GF-D8 (cell line): ENCODE measurements around the gene NMNAT1.
"Not testable (repeated sequence)": the region's sequence is repeated elsewhere in the genome, so short reads cannot be mapped to it uniquely, and the experiment has no call there.

Experiments used
- DNase-seq: peaks from one replicate; lab custom pipeline; 2025; lab: John Stamatoyannopoulos, UW

The NMNAT1 gene

DNA sequence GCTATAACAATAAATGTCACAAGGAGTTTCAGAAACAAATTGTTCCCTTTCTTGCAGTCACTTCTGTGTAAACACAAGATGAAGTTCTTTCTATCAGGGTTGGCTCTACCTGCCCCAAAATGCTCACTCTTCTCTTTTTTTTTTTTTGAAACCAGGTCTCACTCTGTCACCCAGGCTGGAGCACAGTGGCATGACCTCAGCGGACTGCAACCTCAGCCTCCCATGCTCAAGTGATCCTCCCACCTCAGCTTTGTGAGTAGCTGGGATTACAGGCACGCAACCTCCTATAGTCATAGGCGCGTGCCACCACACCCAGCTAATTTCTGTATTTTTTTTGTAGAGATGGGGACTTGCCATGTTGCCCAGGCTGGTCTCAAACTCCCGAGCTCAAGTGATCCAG, 22.7 kb upstream of the NMNAT1 start:
- DNase-seq: no peak

DNA sequence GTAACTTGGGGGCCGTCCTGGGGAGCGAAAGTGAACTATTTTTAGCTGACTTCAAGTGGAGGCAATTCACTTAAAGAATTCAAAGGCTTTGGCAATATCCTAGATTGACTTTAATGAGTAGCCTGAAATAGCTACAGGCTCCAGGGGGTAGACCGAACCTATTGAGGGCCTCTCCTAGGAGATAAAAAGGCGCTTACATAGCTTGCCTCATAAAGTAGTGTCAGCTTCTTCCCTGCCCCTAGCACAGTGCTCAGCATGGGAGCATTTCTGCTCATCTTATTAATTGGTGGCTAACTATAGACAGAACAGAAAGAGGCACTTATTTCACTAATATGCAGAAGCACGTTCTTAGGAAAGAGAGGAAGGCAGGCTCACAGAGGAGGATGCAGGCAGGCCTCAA, 20.9 kb upstream of the NMNAT1 start:
- no peak for DNase-seq

DNA sequence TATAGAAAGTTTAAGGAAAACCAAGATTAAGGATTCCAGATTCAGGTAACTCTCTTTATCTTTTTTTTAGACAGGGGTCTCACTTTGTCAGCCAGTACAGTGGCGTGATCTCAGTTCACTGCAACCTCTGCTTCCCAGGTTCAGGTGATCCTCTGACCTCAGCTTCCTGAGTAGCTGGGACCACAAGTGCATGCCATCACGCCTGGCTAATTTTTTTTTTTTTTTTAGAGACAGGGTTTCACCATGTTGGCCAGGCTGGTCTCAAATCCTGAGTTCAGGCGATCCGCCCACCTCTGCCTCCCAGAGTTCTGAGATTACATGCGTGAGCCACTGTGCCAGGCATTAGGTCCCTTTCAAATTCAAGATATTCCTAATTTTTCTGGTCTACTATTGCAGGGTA, 16.0 kb upstream of the NMNAT1 start:
- no peak for DNase-seq

DNA sequence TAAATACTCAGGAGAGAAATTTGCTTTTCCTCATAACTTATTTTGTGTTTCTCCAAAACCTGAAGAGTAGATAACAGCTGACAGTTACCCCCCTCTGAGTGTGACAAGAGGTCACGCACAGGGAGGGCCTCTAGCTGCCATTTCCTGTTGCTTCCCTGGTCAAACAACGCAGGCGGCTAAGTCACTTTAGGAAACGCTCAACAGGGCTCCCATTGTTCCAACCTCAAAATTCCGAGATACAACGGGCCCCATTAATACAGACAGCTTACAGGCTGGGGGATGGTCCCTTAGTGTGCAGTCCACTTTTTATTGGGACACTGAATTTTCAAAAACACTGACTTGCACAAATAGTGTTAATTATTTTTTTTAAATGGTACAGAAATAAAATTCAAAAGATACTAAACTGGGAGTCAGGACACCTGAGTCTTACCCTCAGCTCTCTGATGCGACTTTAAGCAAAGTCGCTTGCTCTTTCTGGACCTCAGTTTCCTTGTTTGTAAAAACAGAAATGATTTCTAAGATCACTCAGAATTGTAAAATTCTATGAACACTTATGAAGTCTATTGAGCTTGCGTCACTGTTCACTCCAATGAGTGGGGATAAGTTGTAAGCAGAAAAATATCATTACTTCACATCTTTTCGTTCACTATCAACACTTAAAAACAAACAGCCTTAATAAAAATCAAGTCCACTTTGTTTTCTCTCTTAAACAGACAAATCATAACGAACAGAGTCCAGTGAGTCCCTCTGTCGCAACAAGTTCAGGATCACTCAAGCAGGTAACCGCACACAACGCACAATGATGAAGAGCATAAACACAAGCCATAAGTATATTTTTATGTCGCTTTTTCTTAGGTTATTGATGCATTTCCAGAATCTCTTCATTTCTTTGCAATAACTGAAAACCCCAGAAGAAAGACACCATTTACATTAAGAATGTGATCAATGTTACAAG, 13.6 kb upstream of the NMNAT1 start:
- no peak for DNase-seq

DNA sequence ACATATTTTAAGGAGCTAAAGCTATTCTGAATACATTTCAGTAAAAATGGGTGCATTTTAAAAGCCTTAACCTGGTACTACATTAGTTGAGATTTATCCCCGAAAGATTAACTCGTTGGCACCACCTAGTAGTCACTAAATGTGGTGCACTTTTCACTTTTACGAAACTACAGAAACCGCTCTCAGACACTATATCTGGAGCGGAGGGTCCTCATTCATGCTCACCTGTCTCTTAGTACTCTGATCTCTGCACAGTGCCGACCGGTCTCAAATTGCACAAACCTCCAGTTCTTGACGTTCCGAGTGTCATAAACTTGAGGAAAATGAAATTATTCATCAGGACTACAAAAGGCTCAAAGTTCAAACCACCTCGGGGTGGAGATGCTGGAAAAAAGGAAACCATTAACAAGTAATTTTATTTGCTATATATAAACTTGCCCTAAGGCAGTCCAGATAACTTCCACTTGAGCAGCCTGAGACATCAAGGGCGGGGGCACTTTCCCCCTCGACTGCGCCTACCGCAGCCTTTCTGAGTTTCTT, 806 bp upstream of the NMNAT1 start:
- DNase-seq: peak; percentile 46

DNA sequence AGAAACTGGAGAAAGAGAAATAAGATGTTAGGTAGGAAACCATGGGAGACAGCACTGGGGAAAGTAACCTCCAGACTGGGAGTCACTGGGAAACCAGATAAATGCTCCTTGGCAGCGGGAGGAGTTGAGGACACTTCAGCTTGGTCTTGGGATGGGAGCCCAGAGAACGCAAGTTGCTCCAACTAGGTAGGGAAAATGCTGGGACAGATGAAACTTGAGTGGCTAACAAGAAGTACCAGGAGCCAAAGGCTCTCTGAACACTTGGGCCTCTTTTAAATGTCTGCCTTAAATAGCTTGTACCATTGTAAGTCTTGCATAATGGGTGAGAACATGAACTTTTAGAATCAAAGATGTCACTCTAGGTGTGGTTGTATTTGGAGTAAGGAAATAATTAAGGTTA, 3.0 kb downstream of the NMNAT1 start:
- no peak for DNase-seq

DNA sequence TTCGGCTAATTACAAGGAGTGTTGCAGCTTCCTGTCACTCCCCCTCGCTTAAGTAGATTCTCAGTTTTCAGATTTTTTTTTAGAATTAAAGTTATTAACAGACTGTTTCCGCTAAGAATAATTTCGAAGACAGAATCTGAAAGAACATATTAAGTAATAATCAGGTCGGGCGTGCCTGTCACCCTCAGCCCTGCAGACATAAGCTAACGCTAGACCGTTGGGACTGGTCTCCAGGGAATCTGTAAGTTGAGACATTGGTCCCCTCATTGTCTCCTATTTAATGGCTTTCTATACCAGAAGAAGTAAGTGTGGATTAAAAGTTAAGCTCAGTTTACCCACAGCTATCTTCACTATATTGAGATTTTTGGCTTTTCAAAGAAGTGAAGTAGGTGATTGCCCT, 14.5 kb downstream of the NMNAT1 start:
- DNase-seq: no peak

DNA sequence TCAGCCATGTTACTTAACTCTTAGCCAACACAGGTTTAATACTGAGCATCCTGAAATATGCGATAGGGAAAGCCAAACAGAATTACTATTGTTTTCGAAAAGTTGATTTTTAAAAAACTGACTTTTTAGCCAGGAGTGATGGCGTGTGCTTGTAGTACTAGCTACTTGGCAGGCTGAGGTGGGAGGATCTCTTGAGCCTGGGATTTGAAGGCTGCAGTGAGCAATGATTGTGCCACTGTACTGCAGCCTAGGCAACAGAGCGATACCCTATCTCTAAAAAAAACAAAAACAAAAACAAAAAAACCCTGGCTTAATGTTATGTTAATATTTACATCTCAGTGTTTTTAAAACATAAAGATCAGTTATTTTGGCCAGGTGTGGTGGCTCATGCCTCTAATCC, 16.7 kb downstream of the NMNAT1 start:
- DNase-seq: no peak

DNA sequence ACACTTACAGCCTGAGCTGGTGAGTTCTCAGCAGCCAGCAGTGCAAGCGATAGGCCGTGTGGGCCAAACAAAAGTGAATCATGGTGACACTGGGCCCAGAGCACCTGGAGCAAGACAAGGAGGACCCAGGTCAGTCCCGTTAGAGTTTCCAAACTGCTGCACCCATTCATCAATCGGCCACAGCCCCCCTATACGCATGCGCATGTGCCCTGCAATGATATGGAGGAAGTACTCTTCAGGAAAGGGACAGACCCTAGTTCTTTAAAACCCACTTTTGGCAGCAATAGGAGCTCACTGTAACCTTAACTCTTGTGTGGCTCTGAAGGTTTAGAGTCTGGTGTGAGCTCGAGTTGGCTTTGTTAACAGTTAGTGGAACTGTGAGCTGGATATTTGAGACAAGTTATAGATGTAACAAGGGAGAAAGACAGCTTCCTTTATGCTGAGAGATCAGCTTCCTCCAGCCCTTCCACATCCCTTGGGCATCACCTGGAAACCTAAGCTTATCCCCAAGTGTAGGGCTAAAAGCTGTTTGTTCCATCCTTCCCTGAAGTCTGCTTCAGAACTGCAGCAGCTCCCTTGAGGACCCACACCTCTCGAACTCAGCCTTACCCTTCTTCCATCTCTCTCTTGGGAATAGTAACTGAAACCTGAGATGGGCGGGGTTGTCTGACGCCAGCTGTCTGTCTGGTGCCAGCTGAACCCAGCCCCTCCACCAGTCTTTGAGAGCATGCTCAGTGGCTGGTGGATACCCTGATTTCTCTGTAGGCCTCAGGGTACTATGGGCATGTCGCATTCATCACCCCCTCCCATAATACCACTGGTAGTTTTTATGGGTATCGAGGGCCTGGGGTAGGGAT, 17.7 kb downstream of the NMNAT1 start:
- no peak for DNase-seq

DNA sequence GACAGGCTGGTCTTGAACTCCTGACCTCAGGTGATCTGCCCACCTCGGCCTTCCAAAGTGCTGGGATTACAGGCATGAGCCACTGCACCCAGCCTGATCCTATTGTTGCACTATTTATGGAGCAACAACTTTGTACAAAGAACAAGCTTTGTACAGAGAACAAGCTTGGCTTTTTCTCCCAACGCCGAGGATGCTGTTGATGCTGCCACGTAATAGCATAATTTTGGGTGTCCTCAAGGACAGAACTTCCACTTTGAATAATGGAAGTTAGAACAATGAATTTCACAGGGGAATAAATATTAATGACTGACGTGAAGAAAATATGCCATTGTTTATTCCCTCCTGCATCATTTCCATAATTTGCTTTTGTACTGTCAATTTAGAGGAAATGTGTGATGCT, 41.0 kb downstream of the NMNAT1 start:
- DNase-seq: no peak

DNA sequence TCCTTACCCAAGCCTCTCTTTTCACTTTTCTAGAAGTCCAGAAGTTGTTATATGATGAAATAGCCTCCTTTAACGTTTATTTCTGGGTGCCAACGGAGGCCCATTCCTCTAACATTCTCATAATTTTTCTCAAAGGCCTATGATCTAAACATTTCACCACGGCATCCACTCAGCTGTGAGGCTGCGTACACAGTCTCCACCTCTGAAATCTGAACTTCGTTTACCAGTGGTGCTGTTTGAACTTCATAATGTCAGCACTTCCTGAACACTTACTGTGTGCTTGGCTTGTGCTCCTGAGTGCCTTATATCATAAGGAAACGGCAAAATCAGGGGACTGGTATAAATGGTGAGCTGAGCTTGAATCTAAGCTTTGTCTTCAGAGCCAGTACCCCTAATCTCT, 41.7 kb downstream of the NMNAT1 start:
- no peak for DNase-seq

DNA sequence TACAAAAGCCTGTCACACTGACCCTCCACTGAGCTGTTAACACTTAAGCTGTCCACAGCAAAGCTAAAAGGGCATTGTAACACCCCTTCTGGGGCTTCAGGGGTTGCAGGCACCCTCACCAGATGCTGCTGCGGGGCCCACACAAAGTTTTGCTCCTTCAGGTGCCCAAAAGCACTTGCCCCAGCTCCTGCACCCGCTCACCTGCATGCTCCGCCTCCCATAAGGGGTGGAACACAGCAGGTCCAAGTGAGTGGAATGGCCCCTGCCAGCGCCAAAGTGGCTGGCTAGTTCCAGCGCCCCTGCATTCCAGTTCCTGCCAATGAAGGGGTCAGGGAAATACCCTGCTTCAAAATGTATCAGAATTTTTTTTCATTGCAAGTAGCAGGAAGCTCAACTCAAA, 46.5 kb downstream of the NMNAT1 start:
- no peak for DNase-seq

DNA sequence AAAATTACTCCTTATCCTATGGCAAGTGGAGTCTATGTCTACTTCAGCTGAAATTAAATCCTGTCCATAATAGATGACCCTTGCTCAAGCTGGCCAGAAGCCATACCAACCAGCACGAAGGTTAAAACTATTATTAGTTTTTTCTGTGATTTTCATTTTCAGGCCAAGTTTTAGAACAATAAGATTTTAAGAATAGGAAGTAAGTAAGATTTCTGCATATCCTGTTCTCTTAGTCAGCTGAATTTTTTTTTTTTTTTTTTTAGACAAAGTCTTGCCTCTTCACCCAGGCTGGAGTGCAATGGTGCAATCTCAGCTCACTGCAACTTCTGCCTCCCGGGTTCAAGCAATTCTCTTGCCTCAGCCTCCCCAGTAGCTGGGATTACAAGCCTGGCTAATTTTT, 47.7 kb downstream of the NMNAT1 start:
- DNase-seq: no peak

DNA sequence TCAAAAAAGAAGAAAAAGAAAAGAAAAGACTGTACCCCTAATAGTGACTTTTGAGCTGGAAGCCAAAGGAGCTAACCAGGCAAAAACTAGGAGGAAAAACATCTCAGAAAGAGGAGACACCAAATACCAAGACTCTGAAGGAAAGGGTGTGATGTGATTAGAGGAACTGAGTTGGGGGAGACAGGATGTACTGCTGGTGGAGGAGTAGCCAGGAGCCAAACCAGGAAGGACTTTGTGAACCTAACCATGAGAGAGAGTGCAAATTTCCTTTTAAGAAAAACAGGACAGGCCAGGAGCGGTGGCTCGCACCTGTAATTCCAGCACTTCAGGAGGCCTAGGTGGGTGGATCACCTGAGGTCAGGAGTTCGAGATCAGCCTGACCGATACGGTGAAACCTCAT, 49.6 kb downstream of the NMNAT1 start:
- DNase-seq: no peak

DNA sequence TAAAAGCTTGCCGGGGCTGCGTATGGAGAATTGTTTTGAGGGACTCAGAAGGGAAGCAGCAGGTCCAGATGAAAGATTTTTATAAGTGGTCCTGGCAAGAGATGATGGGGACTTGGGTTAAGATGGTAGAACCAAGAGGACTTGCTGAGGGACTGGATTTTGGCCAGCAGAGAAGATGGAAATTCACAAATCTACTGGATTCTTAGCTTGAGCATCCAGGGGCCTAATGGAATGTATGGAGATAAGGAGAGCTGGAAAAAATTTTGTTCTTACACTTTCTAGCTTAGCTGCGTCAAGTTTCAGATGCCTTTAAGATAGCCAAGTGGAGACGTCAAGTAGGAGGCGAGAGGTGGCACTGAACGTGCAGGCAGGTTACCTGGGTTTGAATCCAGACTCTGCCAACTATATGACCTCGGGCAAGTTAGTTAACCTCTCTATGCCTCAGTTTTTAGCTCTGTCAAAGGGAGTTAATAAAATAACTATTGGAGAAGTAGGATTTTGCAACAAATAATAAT, 50.3 kb downstream of the NMNAT1 start:
- DNase-seq: no peak

DNA sequence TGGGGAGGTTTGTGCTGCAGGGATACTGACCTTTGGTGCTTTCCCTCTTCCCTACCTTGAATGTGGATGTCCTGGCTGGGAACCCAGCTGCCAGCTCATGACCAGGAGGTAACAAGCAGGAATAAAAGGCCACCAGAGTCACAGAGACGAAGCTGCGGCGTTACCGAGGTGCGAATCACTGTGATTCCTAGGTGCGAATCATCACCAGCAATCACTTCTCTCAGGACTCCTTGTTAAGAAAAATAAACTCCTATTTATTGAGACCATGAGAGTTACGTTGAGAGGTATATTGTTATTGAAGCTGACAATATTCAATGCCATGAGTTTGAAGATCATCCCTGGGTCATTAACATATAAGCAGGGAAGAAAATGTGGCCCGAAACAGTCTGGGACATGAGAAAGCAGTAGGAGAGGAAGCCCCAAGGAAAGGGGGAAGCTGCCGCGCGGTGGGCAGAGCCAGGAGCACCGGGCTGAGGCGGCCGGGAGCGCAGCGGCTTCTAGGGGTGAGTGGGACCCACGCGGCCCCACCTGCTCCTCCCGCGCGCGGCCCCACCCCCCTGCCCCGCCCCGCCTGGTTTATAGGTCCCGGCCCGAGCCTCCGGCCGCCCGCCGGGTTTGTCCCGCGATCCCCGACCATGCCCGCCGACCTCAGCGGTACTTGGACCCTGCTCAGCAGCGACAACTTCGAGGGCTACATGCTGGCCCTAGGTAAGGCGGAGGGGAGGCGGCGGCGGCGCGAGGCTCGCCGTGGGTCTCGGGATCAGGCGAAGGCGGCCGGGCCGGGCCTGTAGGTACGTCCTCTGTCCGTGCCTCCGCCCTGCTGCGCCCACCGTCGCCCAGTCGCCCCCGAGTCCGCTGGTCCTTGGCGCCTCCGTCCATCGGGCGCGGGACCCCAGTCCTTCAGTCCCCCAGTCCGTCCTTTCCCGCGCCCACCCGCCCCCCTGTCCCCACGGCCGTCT, 53.6 kb downstream of the NMNAT1 start, which contains the start of gene RBP7:
Gene RBP7, plus strand, starts transcription at position 605 of the 959 bp plus-strand sequence. Its CDS starts 31 bp downstream, at position 636.
- no peak for DNase-seq

DNA sequence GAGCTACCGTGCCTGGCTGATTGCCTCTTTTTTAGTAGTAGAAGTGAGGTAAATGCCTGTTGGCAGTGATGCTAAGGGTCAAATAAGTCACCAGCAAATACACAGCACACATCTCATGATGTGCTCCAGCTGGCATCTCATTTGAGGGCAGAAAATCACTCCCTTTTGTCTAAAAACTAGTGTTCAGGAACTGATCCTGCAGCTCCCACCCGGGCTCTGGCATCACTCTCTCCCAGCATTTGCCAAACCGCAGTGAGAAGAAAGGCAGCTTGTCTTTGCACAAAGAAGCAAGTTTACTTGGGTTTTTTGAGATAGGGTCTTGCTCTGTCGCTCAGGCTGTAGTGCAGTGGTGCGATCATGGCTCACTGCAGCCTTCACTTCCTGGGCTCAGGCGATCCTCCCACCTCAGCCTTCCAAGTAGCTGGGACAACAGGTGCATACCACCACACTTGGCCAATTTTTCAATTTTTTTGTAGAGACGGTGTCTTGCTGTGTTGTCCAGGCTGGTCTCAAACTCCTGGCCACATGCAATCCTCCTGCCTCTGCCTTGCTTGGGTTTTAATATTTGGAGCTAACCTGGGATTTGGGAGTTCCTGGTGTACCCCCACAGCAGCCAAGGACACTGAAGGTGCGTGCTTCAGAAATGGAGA, 57.9 kb downstream of the NMNAT1 start:
- DNase-seq: no peak

DNA sequence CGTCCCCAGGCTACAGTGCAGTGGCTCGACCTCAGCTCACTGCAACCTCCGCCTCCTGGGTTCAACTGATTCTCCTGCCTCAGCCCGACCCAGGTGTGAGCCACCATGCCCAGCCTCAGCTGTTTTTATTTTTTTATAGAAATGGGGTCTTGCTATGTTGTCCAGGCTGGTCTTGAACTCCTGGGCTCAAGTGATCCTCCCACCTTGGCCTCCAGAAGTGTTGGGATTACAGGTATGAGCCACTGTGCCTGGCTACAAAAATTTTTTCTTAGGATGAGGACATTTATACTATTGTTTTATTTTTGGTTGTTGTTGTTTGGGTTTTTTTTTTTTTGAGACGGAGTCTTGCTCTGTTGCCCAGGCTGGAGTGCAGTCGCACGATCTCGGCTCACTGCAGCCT, 62.0 kb downstream of the NMNAT1 start:
- not testable (repeated sequence) for DNase-seq

DNA sequence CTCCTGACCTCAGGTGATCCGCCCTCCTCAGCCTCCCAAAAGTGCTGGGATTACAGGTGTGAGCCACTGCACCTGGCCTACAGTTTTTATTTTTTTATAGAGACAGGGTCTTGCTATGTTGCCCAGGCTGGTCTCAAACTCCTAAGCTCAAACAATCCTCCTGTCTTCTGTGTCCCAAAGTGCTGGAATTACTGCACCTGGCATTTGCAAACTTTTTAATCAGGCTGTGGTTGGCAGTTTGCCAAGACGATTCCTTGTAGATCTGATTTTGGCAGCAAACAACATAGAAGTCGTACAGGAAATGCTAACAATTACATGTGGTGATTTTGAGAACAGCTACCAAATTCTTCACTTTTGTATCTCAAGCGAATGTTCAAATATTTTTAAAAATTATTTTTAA, 63.9 kb downstream of the NMNAT1 start:
- no peak for DNase-seq

DNA sequence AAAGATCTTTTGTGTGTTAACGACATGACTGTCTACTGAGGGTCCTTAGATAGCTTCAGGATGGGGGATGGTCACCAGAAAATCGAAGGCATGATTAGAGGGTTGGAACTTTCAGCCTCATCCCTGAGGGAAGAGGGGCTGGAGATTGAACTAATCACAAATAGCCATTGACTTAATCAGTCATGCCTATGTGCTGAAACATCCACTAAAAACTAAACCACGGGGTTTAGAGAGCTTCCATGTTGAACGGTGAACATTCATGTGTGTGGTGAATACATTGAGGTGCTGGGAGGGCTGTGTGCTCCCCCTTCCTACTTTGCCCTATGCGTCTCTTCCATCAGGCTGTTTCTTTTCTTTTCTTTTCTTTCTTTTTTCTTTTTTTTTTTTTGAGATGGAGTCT, 70.7 kb downstream of the NMNAT1 start:
- DNase-seq: no peak

DNA sequence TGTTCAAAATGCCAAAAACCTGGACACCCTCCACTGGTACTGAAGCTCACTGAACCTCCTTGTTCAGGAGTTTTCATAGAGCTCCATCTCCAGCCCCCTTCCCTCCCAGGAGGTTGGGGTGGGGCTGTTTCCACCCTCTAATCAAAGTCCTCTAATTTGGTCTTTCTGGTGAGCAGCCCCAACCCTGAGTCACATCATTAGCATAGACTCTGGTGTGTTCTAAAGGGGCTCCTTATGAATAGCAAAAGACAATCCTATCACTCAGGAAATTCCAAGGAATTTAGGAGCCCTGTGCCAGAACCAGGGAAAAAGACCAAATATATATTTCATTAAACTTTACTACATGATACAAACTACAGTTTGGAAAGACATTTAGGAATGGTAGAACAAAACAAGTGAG, 76.3 kb downstream of the NMNAT1 start:
- DNase-seq: no peak
